Panc1 (cell line): ENCODE measurements around the gene SGCE. TPM values are rescaled to one million over a fixed set of nuclear protein-coding genes. Genes with fewer than 3 reads are reported as not detected.
"Not testable (repeated sequence)": the region's sequence is repeated elsewhere in the genome, so short reads cannot be mapped to it uniquely, and the experiment has no call there.

Experiments
- ATAC-seq: fragments of 200-7000 bp; cut with Tn5 transposase; 2 replicates; pipeline ENCODE4 v1.9.1; 2020; ENCODE audit warnings: mild to moderate bottlenecking, moderate library complexity
- Bru-seq: library from RNA; stranded (reverse); fragments of 400-500 nt; gene quantifications from one replicate; lab custom pipeline; 2021; lab: Mats Ljungman, UMichigan
- BruChase-seq, 2 experiments: library from RNA; stranded (reverse); fragments of 400-500 nt; gene quantifications; one replicate each; lab custom pipeline; 2021; lab: Mats Ljungman, UMichigan
- BruUV-seq: library from RNA; stranded (reverse); fragments of 400-500 nt; replicated peaks from 2 replicates; lab custom pipeline; 2021; lab: Mats Ljungman, UMichigan
- CTCF ChIA-PET: fragments of 300-600 bp; sonication (Branson Sonifier 250); formaldehyde crosslinking; loops from one replicate; lab custom pipeline; 2022; ENCODE audit warnings: antibody characterized with exemption; lab: Charles Lee
- POLR2A ChIA-PET: fragments of 300-600 bp; sonication (Branson Sonifier 250); formaldehyde crosslinking; loops from one replicate; lab custom pipeline; 2022; ENCODE audit warnings: antibody characterized with exemption; lab: Charles Lee
- DNase-seq: peaks from one replicate; pipeline ENCODE4 v3.0.0-alpha.2; 2010; ENCODE audit warnings: low read depth, low spot score
- H3K27ac ChIP-seq: 2 replicates; pipeline ENCODE4 v1.5.1; 2011; ENCODE audit warnings: mild to moderate bottlenecking, low read length, inconsistent platforms
- H3K27me3 ChIP-seq: fragments of 200-500 bp; sonication (Bioruptor generic); 2 replicates; pipeline ENCODE4 v1.6.0; 2014; ENCODE audit warnings: low read length, inconsistent platforms; ENCODE audit not compliant: control insufficient read depth, insufficient read depth
- H3K36me3 ChIP-seq: fragments of 200-500 bp; sonication (Bioruptor generic); 2 replicates; pipeline ENCODE4 v1.5.1; 2014; ENCODE audit warnings: inconsistent platforms, mild to moderate bottlenecking, low read length, moderate library complexity; ENCODE audit not compliant: control insufficient read depth, insufficient read depth
- H3K4me1 ChIP-seq: 2 replicates; pipeline ENCODE4 v1.5.1; 2011; ENCODE audit warnings: inconsistent platforms, mild to moderate bottlenecking, low read length, moderate library complexity; ENCODE audit not compliant: control insufficient read depth, insufficient read depth
- H3K4me3 ChIP-seq, 2 experiments: 2 replicates each; pipeline ENCODE4 v1.5.1; 2011 to 2012; ENCODE audit warnings: low read depth in 2 of 2, low read length in 2 of 2, mild to moderate bottlenecking in 2 of 2, inconsistent platforms in 1 of 2, moderate library complexity in 1 of 2
- H3K9me3 ChIP-seq: fragments of 200-500 bp; sonication (Bioruptor generic); 2 replicates; pipeline ENCODE4 v1.5.1; 2014; ENCODE audit warnings: low read depth, mild to moderate bottlenecking, inconsistent platforms, low read length, moderate library complexity; ENCODE audit not compliant: control insufficient read depth, insufficient read depth
- CTCF ChIP-seq: fragments of 450-650 bp; IDR thresholded peaks from 2 replicates; pipeline ENCODE4 v1.5.1; 2017; ENCODE audit warnings: mild to moderate bottlenecking
- POLR2AphosphoS5 ChIP-seq: IDR thresholded peaks from 2 replicates; pipeline ENCODE4 v1.6.1; 2012; ENCODE audit warnings: mild to moderate bottlenecking, low read depth, low read length, moderate library complexity
- REST ChIP-seq, 2 experiments: IDR thresholded peaks; 2 replicates each; pipeline ENCODE4 v1.6.1; 2011 to 2012; ENCODE audit warnings: low read depth in 2 of 2, control low read depth in 1 of 2, low read length in 1 of 2, mild to moderate bottlenecking in 1 of 2, moderate library complexity in 1 of 2; ENCODE audit not compliant: insufficient read depth in 1 of 2
- SIN3A ChIP-seq: IDR thresholded peaks from 2 replicates; pipeline ENCODE4 v1.6.1; 2012; ENCODE audit warnings: low read depth, mild to moderate bottlenecking, low read length, moderate library complexity, borderline replicate concordance; ENCODE audit not compliant: insufficient read depth
- TCF7L2 ChIP-seq: IDR thresholded peaks from 2 replicates; pipeline ENCODE4 v1.6.1; 2011; ENCODE audit warnings: mild to moderate bottlenecking, low read depth, low read length, inconsistent platforms
- in situ Hi-C: cut with HindIII; loops from 2 replicates; pipeline ENCODE4 v1.10.0; 2016; ENCODE audit warnings: low sequenced_read_pairs, low pct_unique_long_range_greater_than_20kb
- intact Hi-C: fragments of 100-400 bp; cut with micrococcal nuclease; formaldehyde crosslinking; loops from one replicate; pipeline ENCODE4 v1.10.0; 2022; ENCODE audit not compliant: unreplicated experiment
- long read RNA-seq: library from polyadenylated mRNA; unstranded; transcript quantifications from one replicate; pipeline ENCODE4 v2.0.0, GENCODE V29; 2021; ENCODE audit not compliant: unreplicated experiment
- polyA plus RNA-seq: library from polyadenylated mRNA; unstranded; fragments of >200 nt; gene quantifications from one replicate; pipeline ENCODE4 v1.2.1, GENCODE V29; 2012; ENCODE audit warnings: missing spikeins; ENCODE audit not compliant: insufficient read length
- total RNA-seq: library from RNA; stranded (reverse); gene quantifications from one replicate; pipeline ENCODE4 v1.2.1, GENCODE V29; 2021; ENCODE audit not compliant: unreplicated experiment

Gene SGCE, protein sequence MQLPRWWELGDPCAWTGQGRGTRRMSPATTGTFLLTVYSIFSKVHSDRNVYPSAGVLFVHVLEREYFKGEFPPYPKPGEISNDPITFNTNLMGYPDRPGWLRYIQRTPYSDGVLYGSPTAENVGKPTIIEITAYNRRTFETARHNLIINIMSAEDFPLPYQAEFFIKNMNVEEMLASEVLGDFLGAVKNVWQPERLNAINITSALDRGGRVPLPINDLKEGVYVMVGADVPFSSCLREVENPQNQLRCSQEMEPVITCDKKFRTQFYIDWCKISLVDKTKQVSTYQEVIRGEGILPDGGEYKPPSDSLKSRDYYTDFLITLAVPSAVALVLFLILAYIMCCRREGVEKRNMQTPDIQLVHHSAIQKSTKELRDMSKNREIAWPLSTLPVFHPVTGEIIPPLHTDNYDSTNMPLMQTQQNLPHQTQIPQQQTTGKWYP
- total RNA-seq (32.0 TPM), Bru-seq, nascent RNA (percentile 70 among the genes with signal in this experiment), BruChase-seq, experiment 1, labeled RNA remaining after a 2-hour chase (percentile 65 among the genes with signal in this experiment), BruChase-seq, experiment 2, labeled RNA remaining after a 6-hour chase (percentile 62 among the genes with signal in this experiment)
- 36.6 TPM for polyA plus RNA-seq
- long read RNA-seq, transcript SGCE-205 (10 exons, 1,532 nt): minor isoform, 9 of 69 reads
- long read RNA-seq, transcript SGCE-299 (11 exons, 1,614 nt): major isoform, 21 of 69 reads
- long read RNA-seq, partial matches to known transcripts: 24 of 69 reads
- long read RNA-seq, other reads (novel, unspliced or antisense): 10 of 69 reads

DNA sequence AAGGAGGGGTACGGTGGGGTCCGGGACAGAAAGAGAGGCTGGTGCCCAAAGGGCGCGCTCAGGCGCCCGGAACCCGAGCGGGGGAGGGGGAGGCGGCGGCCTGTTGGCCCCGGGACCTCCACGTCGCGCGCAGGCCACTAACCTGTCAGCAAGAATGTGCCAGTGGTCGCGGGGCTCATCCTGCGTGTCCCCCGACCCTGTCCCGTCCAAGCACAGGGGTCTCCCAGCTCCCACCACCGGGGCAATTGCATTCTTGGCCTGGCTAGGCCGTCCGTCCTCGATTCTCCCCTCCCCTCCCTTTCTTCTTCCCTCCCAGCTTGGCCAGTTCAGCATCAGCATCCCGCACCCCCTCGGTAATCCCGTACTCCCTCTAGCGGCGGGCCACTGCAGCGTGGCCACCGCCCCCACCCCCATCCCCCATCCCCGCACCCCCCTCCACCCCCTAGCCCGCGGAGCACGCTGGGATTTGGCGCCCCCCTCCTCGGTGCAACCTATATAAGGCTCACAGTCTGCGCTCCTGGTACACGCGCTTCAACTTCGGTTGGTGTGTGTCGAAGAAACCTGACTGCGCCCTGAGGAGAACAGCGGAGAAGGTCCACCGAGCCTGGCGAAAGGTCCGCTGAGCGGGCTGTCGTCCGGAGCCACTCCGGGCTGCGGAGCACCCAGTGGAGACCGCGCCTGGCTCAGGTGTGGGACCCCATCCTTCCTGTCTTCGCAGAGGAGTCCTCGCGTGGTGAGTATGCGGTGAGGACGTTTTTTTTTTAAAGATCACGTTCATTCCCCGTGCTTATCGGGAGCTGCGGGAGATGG is at the start of gene SGCE:
SGCE (minus strand) TSS at position 286 of the 810 bp plus-strand sequence; CDS start at position 251, 35 bp downstream.
- POLR2A ChIA-PET: no interaction called here
- Histone ChIP-seq H3K4me1 (peaks cover 5% of the 10 kb centered on the region; the same call in 1 of the 2 replicates), H3K9me3 (no peaks in the 10 kb centered on the region), H3K36me3 (no peaks in the 10 kb centered on the region), H3K27me3 (no peaks in the 10 kb centered on the region), H3K4me3 (peak within 1 kb of the TSS; percentile 66 to 88), H3K27ac (peak within 1 kb of the TSS; percentile 78)
- CTCF ChIA-PET: interaction anchor here (0.5 to 0.6 kb wide), 2 partner anchors 141 to 206 kb away, joined by 3 read pairs; no protein-coding TSS in a partner anchor
- ATAC-seq: peak; percentile 58
- intact Hi-C loops (loop anchor here (5.0 kb wide), 1 partner anchor 209 kb away; no protein-coding TSS in a partner anchor), in situ Hi-C loops (no loop called here)
- TF ChIP-seq CTCF: peak; percentile 74
- peak; percentile 51; the same call in 1 of the 2 replicates for TF ChIP-seq POLR2AphosphoS5
- TF ChIP-seq TCF7L2: no peak
- no peak for TF ChIP-seq SIN3A
- TF ChIP-seq REST (IDR thresholded peaks at IDR 0.05; ENCODE audit: insufficient read depth in 1 of 2, low read depth in 2 of 2, low read length in 1 of 2): no peak
- DNase-seq: no peak
- BruUV-seq: no TSS peak

DNA sequence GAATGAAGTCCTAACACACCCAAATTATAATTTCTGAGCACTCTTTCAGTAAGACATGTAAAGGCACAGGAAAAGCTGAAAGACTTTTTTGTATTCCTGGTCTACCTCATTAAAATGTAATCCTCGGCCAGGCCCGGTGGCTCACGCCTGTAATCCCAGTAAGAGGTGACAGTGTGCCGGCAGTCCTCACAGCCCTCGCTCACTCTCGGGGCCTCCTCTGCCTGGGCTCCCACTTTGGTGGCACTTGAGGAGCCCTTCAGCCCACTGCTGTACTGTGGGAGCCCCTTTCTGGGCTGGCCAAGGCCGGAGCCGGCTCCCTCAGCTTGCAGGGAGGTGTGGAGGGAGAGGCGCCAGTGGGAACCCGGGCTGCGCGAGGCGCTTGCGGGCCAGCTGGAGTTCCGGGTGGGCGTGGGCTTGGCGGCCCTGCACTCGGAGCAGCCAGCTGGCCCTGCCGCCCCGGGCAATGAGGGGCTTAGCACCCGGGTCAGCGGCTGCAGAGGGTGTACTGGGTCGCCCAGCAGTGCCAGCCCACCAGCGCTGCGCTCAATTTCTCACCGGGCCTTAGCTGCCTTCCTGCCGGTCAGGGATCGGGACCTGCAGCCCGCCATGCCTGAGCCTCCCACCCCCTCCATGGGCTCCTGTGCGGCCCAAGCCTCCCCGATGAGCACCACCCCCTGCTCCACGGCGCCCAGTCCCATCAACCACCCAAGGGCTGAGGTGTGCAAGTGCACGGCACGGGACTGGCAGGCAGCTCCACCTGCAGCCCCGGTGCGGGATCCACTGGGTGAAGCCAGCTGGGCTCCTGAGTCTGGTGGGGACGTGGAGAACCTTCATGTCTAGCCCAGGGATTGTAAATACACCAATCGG is 49.5 kb upstream of the SGCE start:
- H3K27me3 ChIP-seq, ATAC-seq, H3K4me3 ChIP-seq, BruUV-seq, intact Hi-C loops, H3K27ac ChIP-seq, H3K36me3 ChIP-seq, H3K4me1 ChIP-seq, DNase-seq, CTCF ChIA-PET, POLR2A ChIA-PET, H3K9me3 ChIP-seq, in situ Hi-C loops: not testable (repeated sequence)
